ENCODE data around the gene PGP.

The PGP gene

DNA sequence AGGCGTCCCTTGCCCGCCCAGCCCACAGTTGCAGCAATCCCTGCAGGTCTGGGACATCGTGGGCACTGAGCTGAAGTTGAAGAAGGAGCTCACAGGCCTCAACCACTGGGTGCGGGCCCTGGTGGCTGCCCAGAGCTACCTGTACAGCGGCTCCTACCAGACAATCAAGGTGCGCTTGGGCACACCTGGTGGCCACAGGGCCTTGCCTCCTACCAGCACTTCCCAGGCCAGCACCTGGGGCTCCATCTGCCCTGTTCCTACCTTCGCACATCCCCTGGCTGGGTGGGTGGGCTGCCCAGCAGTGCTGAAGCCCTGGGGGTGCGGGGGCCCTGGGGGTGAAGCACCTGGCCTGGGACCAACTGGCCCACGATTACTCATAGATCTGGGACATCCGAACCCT lies 39.2 kb downstream of the PGP start:
- TF ChIP-seq, protein P1, sequence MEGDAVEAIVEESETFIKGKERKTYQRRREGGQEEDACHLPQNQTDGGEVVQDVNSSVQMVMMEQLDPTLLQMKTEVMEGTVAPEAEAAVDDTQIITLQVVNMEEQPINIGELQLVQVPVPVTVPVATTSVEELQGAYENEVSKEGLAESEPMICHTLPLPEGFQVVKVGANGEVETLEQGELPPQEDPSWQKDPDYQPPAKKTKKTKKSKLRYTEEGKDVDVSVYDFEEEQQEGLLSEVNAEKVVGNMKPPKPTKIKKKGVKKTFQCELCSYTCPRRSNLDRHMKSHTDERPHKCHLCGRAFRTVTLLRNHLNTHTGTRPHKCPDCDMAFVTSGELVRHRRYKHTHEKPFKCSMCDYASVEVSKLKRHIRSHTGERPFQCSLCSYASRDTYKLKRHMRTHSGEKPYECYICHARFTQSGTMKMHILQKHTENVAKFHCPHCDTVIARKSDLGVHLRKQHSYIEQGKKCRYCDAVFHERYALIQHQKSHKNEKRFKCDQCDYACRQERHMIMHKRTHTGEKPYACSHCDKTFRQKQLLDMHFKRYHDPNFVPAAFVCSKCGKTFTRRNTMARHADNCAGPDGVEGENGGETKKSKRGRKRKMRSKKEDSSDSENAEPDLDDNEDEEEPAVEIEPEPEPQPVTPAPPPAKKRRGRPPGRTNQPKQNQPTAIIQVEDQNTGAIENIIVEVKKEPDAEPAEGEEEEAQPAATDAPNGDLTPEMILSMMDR (IDR thresholded peaks at IDR 0.05; ENCODE audit: insufficient read depth, low read length, poor library complexity, severe bottlenecking), result no peak
- TF ChIP-seq EZH2phosphoT487 (conservative IDR thresholded peaks at IDR 0.05; ENCODE audit: low read length), result no peak
- no peak overlapping the region for H2AFZ ChIP-seq (ENCODE audit: low read depth, low read length, severe bottlenecking)
- no peak overlapping the region for H3K4me3 ChIP-seq (ENCODE audit: insufficient read depth, low read length, poor library complexity, severe bottlenecking)
- H4K20me1 ChIP-seq (ENCODE audit: low read depth, low read length), result no peaks in the 10 kb centered on the region
- no peak overlapping the region for H3K27ac ChIP-seq (ENCODE audit: low read depth, low read length)
- no peaks in the 10 kb centered on the region for H3K36me3 ChIP-seq (ENCODE audit: low read length)
- no peaks in the 10 kb centered on the region for H3K27me3 ChIP-seq (ENCODE audit: low read length)
- no peak overlapping the region for H3K9ac ChIP-seq (ENCODE audit: low read length)
- H3K79me2 ChIP-seq (ENCODE audit: insufficient read depth, low read length), result no peaks in the 10 kb centered on the region
- H3K4me2 ChIP-seq (ENCODE audit: low read depth, low read length, poor library complexity, severe bottlenecking), result no peak overlapping the region
- no peaks in the 10 kb centered on the region for H3K9me2 ChIP-seq (replicated peaks; ENCODE audit: insufficient read depth, low read length)
- H3F3A ChIP-seq (ENCODE audit: insufficient read depth), result no peaks in the 10 kb centered on the region
- H3K9me3 ChIP-seq (ENCODE audit: insufficient read depth, low read length), result no peaks in the 10 kb centered on the region

DNA sequence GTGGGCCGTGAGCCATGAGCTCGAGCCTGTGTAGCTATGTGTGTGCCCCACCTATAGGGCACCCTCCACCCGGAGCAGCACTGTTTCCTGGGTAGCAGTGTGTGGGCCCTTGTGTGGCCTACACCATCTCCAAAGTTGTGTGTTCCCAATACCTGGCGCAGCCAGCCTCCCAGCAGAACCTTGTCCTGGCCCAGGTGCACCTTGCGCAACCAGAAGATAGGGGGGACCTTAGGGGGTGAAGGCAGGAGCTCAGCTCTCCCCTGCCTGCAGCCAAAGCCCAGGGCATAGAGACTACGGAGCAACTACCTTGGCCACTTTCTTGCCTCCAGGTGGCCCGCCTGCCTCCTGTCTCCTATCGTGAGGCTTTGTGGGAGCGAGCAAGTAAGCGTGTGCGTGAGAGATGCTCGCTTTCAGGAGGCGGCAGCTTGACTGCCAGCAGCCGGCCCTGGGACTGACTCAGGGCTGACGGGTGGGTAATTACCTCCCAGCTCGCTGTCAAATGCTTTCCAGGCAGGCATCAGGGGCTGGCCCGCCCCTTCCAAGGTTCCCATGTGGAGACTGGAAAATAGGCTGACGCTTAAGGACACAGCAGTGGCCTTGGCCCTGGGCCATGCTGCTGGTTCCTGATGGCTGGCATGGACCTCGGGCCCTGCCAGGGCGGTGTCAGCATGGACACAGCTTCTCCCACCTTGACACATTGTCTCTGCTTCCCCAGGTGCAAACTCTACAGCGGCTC lies 40.1 kb downstream of the PGP start:
- Histone ChIP-seq H3K79me2 (ENCODE audit: insufficient read depth, low read length) (no peaks in the 10 kb centered on the region), H3K36me3 (ENCODE audit: low read length) (no peaks in the 10 kb centered on the region), H3K4me3 (ENCODE audit: insufficient read depth, low read length, poor library complexity, severe bottlenecking) (no peak overlapping the region), H3F3A (ENCODE audit: insufficient read depth) (no peaks in the 10 kb centered on the region), H4K20me1 (ENCODE audit: low read depth, low read length) (no peaks in the 10 kb centered on the region), H3K4me2 (ENCODE audit: low read depth, low read length, poor library complexity, severe bottlenecking) (no peak overlapping the region), H2AFZ (ENCODE audit: low read depth, low read length, severe bottlenecking) (no peak overlapping the region), H3K9me3 (ENCODE audit: insufficient read depth, low read length) (no peaks in the 10 kb centered on the region), H3K27ac (ENCODE audit: low read depth, low read length) (no peak overlapping the region), H3K9me2 (replicated peaks; ENCODE audit: insufficient read depth, low read length) (no peaks in the 10 kb centered on the region), H3K27me3 (ENCODE audit: low read length) (no peaks in the 10 kb centered on the region), H3K9ac (ENCODE audit: low read length) (no peak overlapping the region)
- TF ChIP-seq, protein P1 (IDR thresholded peaks at IDR 0.05; ENCODE audit: insufficient read depth, low read length, poor library complexity, severe bottlenecking), result no peak
- TF ChIP-seq EZH2phosphoT487 (conservative IDR thresholded peaks at IDR 0.05; ENCODE audit: low read length), result no peak

GRCh38 chr16:2173916-2174315 lies 40.7 kb downstream of the PGP start:
- no peaks in the 10 kb centered on the region for H3K9me3 ChIP-seq (ENCODE audit: insufficient read depth, low read length)
- no peak overlapping the region for H3K4me3 ChIP-seq (ENCODE audit: insufficient read depth, low read length, poor library complexity, severe bottlenecking)
- no peaks in the 10 kb centered on the region for H3K9me2 ChIP-seq (replicated peaks; ENCODE audit: insufficient read depth, low read length)
- no peak overlapping the region for H3K27ac ChIP-seq (ENCODE audit: low read depth, low read length)
- H3K9ac ChIP-seq (ENCODE audit: low read length), result no peak overlapping the region
- no peaks in the 10 kb centered on the region for H3F3A ChIP-seq (ENCODE audit: insufficient read depth)
- no peaks in the 10 kb centered on the region for H3K27me3 ChIP-seq (ENCODE audit: low read length)
- H3K4me2 ChIP-seq (ENCODE audit: low read depth, low read length, poor library complexity, severe bottlenecking), result no peak overlapping the region
- H3K79me2 ChIP-seq (ENCODE audit: insufficient read depth, low read length), result no peaks in the 10 kb centered on the region
- H4K20me1 ChIP-seq (ENCODE audit: low read depth, low read length), result no peaks in the 10 kb centered on the region
- H3K36me3 ChIP-seq (ENCODE audit: low read length), result no peaks in the 10 kb centered on the region
- H2AFZ ChIP-seq (ENCODE audit: low read depth, low read length, severe bottlenecking), result no peak overlapping the region
- TF ChIP-seq EZH2phosphoT487 (conservative IDR thresholded peaks at IDR 0.05; ENCODE audit: low read length), result no peak
- TF ChIP-seq, protein P1 (IDR thresholded peaks at IDR 0.05; ENCODE audit: insufficient read depth, low read length, poor library complexity, severe bottlenecking), result no peak
